D721Med (cell line): ENCODE results near the gene GDF10.

Experiments
- DNase-seq: peaks from one replicate; pipeline ENCODE4 v3.0.0; 2011; ENCODE audit warnings: low spot score; ENCODE audit not compliant: insufficient read length
- FAIRE-seq: peaks from 2 replicates; lab custom pipeline; 2011; peaks lifted over from hg19 to GRCh38; lab: Jason Lieb, UNC
- TF ChIP-seq, protein P1 (sequence below): IDR thresholded peaks from 2 replicates; pipeline ENCODE4 v1.5.1; 2012; ENCODE audit warnings: mild to moderate bottlenecking, control low read depth; ENCODE audit not compliant: insufficient read depth; ENCODE audit errors: missing control alignments

GDF10 gene

DNA sequence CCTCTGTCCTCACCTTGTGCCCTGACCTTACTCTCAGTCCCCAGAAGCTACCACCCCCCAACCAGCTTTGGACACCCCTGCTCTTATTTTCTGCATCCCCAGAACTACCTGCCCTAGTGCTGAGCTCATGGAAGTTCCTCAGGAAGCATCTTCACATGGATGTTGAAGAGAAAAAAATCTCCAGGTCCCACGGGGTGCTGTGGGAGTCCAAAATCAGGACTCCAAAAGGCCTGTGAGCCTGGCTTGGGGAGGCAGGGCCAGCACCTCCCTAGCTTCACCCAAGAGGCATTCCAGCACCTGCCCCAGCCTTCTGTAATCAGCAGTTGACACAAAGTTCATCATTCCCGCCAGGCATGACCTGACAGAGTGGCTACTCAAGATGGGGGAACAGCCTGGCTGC is 20.7 kb upstream of the GDF10 start:
- TF ChIP-seq, protein P1, sequence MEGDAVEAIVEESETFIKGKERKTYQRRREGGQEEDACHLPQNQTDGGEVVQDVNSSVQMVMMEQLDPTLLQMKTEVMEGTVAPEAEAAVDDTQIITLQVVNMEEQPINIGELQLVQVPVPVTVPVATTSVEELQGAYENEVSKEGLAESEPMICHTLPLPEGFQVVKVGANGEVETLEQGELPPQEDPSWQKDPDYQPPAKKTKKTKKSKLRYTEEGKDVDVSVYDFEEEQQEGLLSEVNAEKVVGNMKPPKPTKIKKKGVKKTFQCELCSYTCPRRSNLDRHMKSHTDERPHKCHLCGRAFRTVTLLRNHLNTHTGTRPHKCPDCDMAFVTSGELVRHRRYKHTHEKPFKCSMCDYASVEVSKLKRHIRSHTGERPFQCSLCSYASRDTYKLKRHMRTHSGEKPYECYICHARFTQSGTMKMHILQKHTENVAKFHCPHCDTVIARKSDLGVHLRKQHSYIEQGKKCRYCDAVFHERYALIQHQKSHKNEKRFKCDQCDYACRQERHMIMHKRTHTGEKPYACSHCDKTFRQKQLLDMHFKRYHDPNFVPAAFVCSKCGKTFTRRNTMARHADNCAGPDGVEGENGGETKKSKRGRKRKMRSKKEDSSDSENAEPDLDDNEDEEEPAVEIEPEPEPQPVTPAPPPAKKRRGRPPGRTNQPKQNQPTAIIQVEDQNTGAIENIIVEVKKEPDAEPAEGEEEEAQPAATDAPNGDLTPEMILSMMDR, result no peak
- DNase-seq (no peak), FAIRE-seq (no peak)

GRCh38 chr10:47282005-47282656 is 17.9 kb upstream of the GDF10 start:
- DNase-seq, result no peak
- TF ChIP-seq, protein P1, result no peak
- no peak for FAIRE-seq

- FAIRE-seq (no peak), DNase-seq (no peak)
- TF ChIP-seq, protein P1, result no peak
Measured at GRCh38 chr10:47282657-47283018, 17.4 kb upstream of the GDF10 start.

DNA sequence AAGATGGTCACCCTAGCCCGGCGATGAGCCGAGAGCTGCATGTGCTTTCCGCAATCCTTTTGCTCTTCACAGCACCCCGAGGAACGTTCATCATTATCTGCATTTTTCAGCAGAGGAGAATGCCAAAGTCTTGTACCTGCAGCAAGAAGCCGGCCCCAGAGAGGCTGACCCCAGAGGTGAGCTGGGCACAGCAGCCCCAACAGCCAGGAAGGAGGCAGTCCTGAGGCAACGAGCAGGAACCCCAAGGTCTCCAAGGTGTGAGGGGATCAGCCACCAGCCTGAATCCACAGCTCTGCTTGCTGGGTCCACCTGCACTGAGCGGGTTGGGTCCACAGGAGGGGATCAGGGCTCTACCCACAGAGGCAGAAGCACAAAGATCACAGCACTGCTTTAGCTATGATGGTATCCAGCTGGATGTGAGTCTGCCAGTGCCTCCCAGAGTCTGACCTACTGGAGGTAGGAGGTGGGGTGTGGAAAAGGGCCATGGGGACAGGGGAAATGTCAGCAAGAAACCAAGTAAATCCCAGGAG is 16.8 kb upstream of the GDF10 start:
- DNase-seq, result no peak
- no peak for FAIRE-seq

DNA sequence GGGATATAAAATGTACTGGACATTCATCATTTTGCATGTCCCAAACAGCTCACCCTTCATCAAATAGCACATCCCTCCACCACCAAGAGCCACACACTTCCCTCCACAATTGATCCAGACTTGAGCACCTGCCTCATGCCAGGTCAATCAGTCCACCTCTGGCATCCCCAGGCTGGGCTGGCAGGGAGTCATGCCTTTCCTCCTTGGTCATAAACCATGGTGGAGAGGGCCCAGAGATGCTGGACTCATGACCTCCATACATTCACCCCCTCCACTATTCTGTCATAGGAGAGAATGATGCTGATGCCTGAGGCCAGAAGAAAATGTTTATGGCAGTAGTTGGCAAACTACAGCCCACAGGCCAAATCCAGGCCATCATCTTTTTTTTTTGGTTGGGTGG is 16.1 kb upstream of the GDF10 start:
- FAIRE-seq (no peak), DNase-seq (no peak)
- TF ChIP-seq, protein P1, result no peak

More for the DNA sequence above, 16.8 kb upstream of the GDF10 start:
- TF ChIP-seq, protein P1, result no peak

DNA sequence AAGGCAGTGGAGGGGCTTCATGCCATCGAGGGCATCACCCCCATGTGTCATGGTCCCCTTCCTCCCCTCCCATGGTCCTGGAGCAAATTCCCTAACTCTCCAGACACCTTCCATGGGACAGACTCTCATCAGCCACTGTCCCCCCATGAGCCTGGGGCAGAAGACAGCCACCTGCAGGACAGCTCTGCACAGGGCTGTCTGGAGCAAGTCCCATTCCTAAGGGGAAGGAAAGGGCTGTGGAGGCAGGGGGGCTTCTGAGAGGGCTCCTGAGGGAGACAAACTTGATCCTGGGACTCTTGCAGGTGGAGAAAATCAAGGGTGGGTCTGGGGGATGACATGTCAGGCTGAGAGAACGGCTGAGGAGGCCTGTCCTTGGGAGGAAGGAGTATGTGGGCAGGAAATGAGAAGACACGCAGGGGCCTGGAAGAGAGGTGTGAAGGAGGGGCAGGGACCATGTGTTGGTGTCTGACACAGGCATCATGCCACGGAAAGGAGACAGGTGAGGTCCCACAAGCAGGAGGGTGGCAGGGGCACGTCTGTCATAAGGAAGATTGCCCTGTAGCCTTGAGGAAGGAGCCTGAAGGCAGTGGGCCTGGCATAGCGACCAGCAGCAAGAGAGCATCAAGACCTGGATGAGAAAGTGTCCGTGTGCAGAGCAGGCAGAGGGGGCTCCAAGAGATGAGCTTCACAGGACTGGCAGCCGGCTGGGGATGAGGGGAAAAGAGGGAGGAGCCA is 14.4 kb upstream of the GDF10 start:
- TF ChIP-seq, protein P1, result no peak
- FAIRE-seq (no peak), DNase-seq (no peak)

DNA sequence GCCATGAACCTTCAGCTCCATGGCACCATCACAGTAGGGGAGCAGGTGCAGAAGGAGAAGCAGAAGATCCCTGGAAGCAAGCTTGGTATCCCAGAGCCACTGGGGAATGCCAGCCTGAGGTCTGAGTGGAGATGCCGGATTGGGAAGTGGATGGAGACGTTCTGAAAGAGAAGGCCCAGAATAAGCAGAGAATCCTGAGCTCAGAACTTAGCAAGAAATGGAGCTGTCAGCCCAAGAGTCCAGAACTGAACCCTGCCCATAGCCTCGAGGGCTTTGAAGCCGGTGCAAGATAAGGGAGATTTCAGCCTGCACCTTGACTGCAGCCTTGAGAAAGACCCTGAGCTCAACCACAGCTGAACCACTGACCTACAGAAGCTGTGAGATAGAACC is 13.9 kb upstream of the GDF10 start:
- DNase-seq (no peak), FAIRE-seq (no peak)
- TF ChIP-seq, protein P1, result no peak
